Neural cell (in vitro differentiated cells): ENCODE measurements around the gene ARNT2. TPM values are rescaled to one million over a fixed set of nuclear protein-coding genes. Genes with fewer than 3 reads are reported as not detected.

Source experiments
- H2AFZ ChIP-seq: fragments of 200-600, 300-800 bp; sonication (generic), shearing (Covaris generic); 2 replicates; pipeline ENCODE4 v1.6.0; 2014; ENCODE audit warnings: low read depth, mild to moderate bottlenecking, antibody characterized with exemption, low read length, moderate library complexity
- H3F3A ChIP-seq: fragments of 200-600 bp; shearing (Covaris generic); 2 replicates; pipeline ENCODE4 v1.6.1; 2016; ENCODE audit warnings: mild to moderate bottlenecking, moderate library complexity, mixed read lengths, antibody characterized with exemption, low read length; ENCODE audit not compliant: insufficient read depth, poor library complexity, severe bottlenecking
- H3K27ac ChIP-seq: fragments of 200-600, 300-800 bp; sonication (generic), shearing (Covaris generic); 2 replicates; pipeline ENCODE4 v1.5.1; 2014; ENCODE audit warnings: mild to moderate bottlenecking, low read length, moderate library complexity
- H3K27me3 ChIP-seq: fragments of 300-800, 200-600 bp; sonication (generic), shearing (Covaris generic); 2 replicates; pipeline ENCODE4 v1.6.0; 2014; ENCODE audit warnings: mild to moderate bottlenecking, low read depth, low read length, moderate library complexity; ENCODE audit not compliant: insufficient read depth
- H3K36me3 ChIP-seq: fragments of 300-800, 200-600 bp; sonication (generic), shearing (Covaris generic); 2 replicates; pipeline ENCODE4 v1.5.1; 2014; ENCODE audit warnings: mild to moderate bottlenecking, antibody characterized with exemption, low read length, moderate library complexity; ENCODE audit not compliant: insufficient read depth
- H3K4me2 ChIP-seq: fragments of 300-800, 200-600 bp; sonication (generic), shearing (Covaris generic); 2 replicates; pipeline ENCODE4 v1.6.0; 2014; ENCODE audit warnings: mild to moderate bottlenecking, low read length
- H3K4me3 ChIP-seq: fragments of 300-800, 200-600 bp; sonication (generic), shearing (Covaris generic); 2 replicates; pipeline ENCODE4 v1.5.1; 2014; ENCODE audit warnings: mild to moderate bottlenecking, low read length, moderate library complexity
- H3K79me2 ChIP-seq: fragments of 200-600 bp; shearing (Covaris generic); replicated peaks from 2 replicates; pipeline ENCODE4 v1.6.0; 2014; ENCODE audit warnings: mild to moderate bottlenecking, low read length, moderate library complexity; ENCODE audit not compliant: insufficient read depth
- H3K9ac ChIP-seq: fragments of 300-800, 200-600 bp; sonication (generic), shearing (Covaris generic); 2 replicates; pipeline ENCODE4 v1.6.1; 2016; ENCODE audit warnings: mild to moderate bottlenecking, low read length, mixed read lengths
- H3K9me2 ChIP-seq: fragments of 200-600 bp; shearing (Covaris generic); 2 replicates; pipeline ENCODE4 v1.6.1; 2016; ENCODE audit warnings: mild to moderate bottlenecking, low read length, mixed read lengths; ENCODE audit not compliant: insufficient read depth
- H3K9me3 ChIP-seq: fragments of 200-600, 300-800 bp; sonication (generic), shearing (Covaris generic); 2 replicates; pipeline ENCODE4 v1.6.1; 2016; ENCODE audit warnings: mild to moderate bottlenecking, mixed run types, low read length, moderate library complexity, mixed read lengths
- H4K20me1 ChIP-seq: fragments of 200-600 bp; shearing (Covaris generic); 2 replicates; pipeline ENCODE4 v1.6.1; 2016; ENCODE audit warnings: mild to moderate bottlenecking, mixed run types; ENCODE audit not compliant: insufficient read depth
- EP300 ChIP-seq: fragments of 450-650 bp; conservative IDR thresholded peaks from 2 replicates; pipeline ENCODE4 v1.6.1; 2014; ENCODE audit warnings: antibody characterized with exemption, mild to moderate bottlenecking, moderate library complexity; ENCODE audit not compliant: poor library complexity, severe bottlenecking
- EZH2 ChIP-seq: fragments of 200-600, 300-800 bp; shearing (Covaris generic), sonication (generic); IDR thresholded peaks from 2 replicates; pipeline ENCODE4 v1.6.1; 2014; ENCODE audit warnings: antibody characterized with exemption, low read length, borderline replicate concordance, mild to moderate bottlenecking; ENCODE audit not compliant: insufficient read depth, poor library complexity, severe bottlenecking
- MXI1 ChIP-seq: fragments of 450-650 bp; conservative IDR thresholded peaks from 2 replicates; pipeline ENCODE4 v1.6.1; 2014; ENCODE audit warnings: antibody characterized with exemption, mild to moderate bottlenecking; ENCODE audit not compliant: poor library complexity, severe bottlenecking
- POLR2AphosphoS5 ChIP-seq: IDR thresholded peaks from 2 replicates; pipeline ENCODE4 v1.6.1; 2012
- RAD21 ChIP-seq: fragments of 450-650 bp; conservative IDR thresholded peaks from 2 replicates; pipeline ENCODE4 v1.6.1; 2014; ENCODE audit warnings: antibody characterized with exemption, mild to moderate bottlenecking, moderate library complexity
- SMC3 ChIP-seq: fragments of 450-650 bp; conservative IDR thresholded peaks from 2 replicates; pipeline ENCODE4 v1.6.1; 2014; ENCODE audit warnings: antibody characterized with exemption, mild to moderate bottlenecking, moderate library complexity; ENCODE audit not compliant: poor library complexity
- TAF1 ChIP-seq: IDR thresholded peaks from 2 replicates; pipeline ENCODE4 v1.6.1; 2012; ENCODE audit warnings: low read depth
- polyA plus RNA-seq: library from polyadenylated mRNA; depleted of rRNA; stranded (reverse); fragments of >200 nt; gene quantifications from 2 replicates; pipeline ENCODE4 v1.2.3, GENCODE V29; 2014
- TF ChIP-seq, protein P1 (sequence below): IDR thresholded peaks from 2 replicates; pipeline ENCODE4 v1.6.1; 2012; ENCODE audit warnings: borderline replicate concordance
- TF ChIP-seq, protein P2 (sequence below): fragments of 450-650 bp; IDR thresholded peaks from 2 replicates; pipeline ENCODE4 v1.5.1; 2014; ENCODE audit warnings: antibody characterized with exemption, mild to moderate bottlenecking, moderate library complexity; ENCODE audit not compliant: poor library complexity, severe bottlenecking

ARNT2 gene
- polyA plus RNA-seq, 1 donor from 2014 or later = 41.2 TPM

DNA sequence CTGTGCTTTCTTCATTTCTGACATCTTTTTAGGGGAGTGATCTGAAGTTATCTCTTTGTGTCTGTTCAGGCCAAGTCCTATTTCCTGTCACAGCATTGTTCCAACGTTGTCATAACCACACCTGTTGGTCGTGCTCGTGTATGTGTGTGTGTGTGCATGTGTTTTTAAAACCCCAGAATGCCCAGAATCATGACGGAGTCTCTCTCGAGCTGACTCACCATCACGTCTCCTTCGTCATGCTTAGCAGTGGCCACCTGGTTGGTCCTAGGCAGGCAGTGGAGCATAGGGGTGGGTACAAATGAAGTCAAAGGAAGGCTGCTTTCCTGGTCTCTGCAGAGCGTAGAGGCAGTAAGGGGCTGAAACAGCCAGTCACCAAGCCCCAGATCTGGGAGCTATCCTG, 164.1 kb downstream of the ARNT2 start:
- Histone ChIP-seq H3K4me2 (no peak overlapping the region), H3F3A (no peaks in the 10 kb centered on the region), H3K9ac (no peak overlapping the region), H3K36me3 (peaks cover 3% of the 10 kb centered on the region), H4K20me1 (no peaks in the 10 kb centered on the region), H3K9me2 (no peaks in the 10 kb centered on the region), H3K79me2 (no peaks in the 10 kb centered on the region), H2AFZ (no peak overlapping the region), H3K4me3 (no peak overlapping the region), H3K27ac (no peak overlapping the region), H3K9me3 (no peaks in the 10 kb centered on the region), H3K27me3 (no peaks in the 10 kb centered on the region)
- no peak for TF ChIP-seq EZH2
- TF ChIP-seq EP300 = no peak
- no peak for TF ChIP-seq MXI1
- TF ChIP-seq POLR2AphosphoS5 = no peak
- no peak for TF ChIP-seq SMC3
- TF ChIP-seq TAF1 = no peak
- no peak for TF ChIP-seq RAD21
- TF ChIP-seq, protein P1, sequence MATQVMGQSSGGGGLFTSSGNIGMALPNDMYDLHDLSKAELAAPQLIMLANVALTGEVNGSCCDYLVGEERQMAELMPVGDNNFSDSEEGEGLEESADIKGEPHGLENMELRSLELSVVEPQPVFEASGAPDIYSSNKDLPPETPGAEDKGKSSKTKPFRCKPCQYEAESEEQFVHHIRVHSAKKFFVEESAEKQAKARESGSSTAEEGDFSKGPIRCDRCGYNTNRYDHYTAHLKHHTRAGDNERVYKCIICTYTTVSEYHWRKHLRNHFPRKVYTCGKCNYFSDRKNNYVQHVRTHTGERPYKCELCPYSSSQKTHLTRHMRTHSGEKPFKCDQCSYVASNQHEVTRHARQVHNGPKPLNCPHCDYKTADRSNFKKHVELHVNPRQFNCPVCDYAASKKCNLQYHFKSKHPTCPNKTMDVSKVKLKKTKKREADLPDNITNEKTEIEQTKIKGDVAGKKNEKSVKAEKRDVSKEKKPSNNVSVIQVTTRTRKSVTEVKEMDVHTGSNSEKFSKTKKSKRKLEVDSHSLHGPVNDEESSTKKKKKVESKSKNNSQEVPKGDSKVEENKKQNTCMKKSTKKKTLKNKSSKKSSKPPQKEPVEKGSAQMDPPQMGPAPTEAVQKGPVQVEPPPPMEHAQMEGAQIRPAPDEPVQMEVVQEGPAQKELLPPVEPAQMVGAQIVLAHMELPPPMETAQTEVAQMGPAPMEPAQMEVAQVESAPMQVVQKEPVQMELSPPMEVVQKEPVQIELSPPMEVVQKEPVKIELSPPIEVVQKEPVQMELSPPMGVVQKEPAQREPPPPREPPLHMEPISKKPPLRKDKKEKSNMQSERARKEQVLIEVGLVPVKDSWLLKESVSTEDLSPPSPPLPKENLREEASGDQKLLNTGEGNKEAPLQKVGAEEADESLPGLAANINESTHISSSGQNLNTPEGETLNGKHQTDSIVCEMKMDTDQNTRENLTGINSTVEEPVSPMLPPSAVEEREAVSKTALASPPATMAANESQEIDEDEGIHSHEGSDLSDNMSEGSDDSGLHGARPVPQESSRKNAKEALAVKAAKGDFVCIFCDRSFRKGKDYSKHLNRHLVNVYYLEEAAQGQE = no peak
- TF ChIP-seq, protein P2, sequence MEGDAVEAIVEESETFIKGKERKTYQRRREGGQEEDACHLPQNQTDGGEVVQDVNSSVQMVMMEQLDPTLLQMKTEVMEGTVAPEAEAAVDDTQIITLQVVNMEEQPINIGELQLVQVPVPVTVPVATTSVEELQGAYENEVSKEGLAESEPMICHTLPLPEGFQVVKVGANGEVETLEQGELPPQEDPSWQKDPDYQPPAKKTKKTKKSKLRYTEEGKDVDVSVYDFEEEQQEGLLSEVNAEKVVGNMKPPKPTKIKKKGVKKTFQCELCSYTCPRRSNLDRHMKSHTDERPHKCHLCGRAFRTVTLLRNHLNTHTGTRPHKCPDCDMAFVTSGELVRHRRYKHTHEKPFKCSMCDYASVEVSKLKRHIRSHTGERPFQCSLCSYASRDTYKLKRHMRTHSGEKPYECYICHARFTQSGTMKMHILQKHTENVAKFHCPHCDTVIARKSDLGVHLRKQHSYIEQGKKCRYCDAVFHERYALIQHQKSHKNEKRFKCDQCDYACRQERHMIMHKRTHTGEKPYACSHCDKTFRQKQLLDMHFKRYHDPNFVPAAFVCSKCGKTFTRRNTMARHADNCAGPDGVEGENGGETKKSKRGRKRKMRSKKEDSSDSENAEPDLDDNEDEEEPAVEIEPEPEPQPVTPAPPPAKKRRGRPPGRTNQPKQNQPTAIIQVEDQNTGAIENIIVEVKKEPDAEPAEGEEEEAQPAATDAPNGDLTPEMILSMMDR = no peak

DNA sequence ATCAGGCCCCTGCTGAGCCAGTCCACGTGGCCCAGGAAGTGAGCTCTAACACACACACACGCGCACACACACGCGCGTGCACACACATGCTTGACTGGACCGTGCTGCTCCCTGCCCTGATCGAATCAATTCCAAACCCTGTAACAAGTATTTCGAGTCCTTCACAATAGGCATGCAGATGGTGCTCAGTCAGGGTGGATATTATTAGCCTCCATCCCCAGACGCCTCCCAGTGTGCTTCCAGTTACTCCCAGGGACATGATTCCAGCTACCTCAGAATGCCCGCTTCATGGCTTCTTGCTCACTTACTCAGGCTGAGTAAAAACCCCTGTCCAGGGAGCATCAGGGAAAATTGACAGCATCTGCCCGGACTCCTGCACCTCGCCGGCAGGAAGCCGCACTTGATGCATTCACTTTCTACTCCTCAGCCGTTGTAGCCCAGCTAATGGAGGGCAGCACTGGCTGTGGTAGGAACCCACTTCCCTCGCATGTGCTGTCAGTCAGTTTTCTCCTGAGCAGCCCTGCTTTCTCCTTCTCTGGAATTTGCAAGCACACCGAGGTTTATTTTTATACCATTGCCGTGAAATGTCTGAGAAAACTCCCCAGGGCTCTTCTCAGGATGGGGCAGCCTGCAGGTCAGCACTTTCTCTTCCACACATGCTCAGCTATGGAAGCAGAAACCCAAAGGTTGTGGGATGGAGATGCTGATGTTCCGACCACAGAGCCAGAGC, 164.9 kb downstream of the ARNT2 start:
- no peaks in the 10 kb centered on the region for H3F3A ChIP-seq
- no peak for TF ChIP-seq MXI1
- no peak for TF ChIP-seq EP300
- TF ChIP-seq SMC3 = no peak
- TF ChIP-seq, protein P1 = no peak
- TF ChIP-seq TAF1 = no peak
- no peak for TF ChIP-seq RAD21
- TF ChIP-seq, protein P2 = no peak
- TF ChIP-seq EZH2 = no peak
- TF ChIP-seq POLR2AphosphoS5 = no peak
- no peaks in the 10 kb centered on the region for H3K9me3 ChIP-seq
- no peaks in the 10 kb centered on the region for H3K79me2 ChIP-seq
- H4K20me1 ChIP-seq = no peaks in the 10 kb centered on the region
- H3K4me2 ChIP-seq = no peak overlapping the region
- H3K27me3 ChIP-seq = no peaks in the 10 kb centered on the region
- H3K27ac ChIP-seq = no peak overlapping the region
- no peak overlapping the region for H3K4me3 ChIP-seq
- no peaks in the 10 kb centered on the region for H3K9me2 ChIP-seq
- no peak overlapping the region for H2AFZ ChIP-seq
- H3K9ac ChIP-seq = no peak overlapping the region
- peaks cover 4% of the 10 kb centered on the region for H3K36me3 ChIP-seq
